GM12864 (cell line): ENCODE measurements around the gene LYRM9.

Source experiments
- DNase-seq: peaks from one replicate; pipeline ENCODE4 v3.0.0-alpha.2; 2011; ENCODE audit warnings: low read depth
- H3K4me3 ChIP-seq: 2 replicates; pipeline ENCODE4 v1.5.1; 2011; ENCODE audit warnings: mild to moderate bottlenecking, low read depth, low read length, control low read depth
- CTCF ChIP-seq: IDR thresholded peaks from 2 replicates; pipeline ENCODE4 v1.5.1; 2011; ENCODE audit warnings: low read depth, mild to moderate bottlenecking, moderate library complexity, low read length, control low read depth, inconsistent platforms; ENCODE audit errors: missing control alignments

LYRM9 gene

GRCh38 chr17:27898096-27898495, 4.9 kb upstream of the LYRM9 start:
- no peak for TF ChIP-seq CTCF
- H3K4me3 ChIP-seq = no peak overlapping the region
- DNase-seq = no peak

GRCh38 chr17:27896701-27897100, 3.5 kb upstream of the LYRM9 start:
- no peak overlapping the region for H3K4me3 ChIP-seq
- TF ChIP-seq CTCF = no peak
- DNase-seq = no peak

GRCh38 chr17:27895940-27896535, 2.9 kb upstream of the LYRM9 start:
- no peak overlapping the region for H3K4me3 ChIP-seq
- TF ChIP-seq CTCF = no peak
- no peak for DNase-seq

GRCh38 chr17:27895123-27895895, 2.1 kb upstream of the LYRM9 start:
- DNase-seq = no peak
- TF ChIP-seq CTCF = no peak
- H3K4me3 ChIP-seq = no peak overlapping the region

- DNase-seq = no peak
- H3K4me3 ChIP-seq = no peak overlapping the region
- no peak for TF ChIP-seq CTCF
These were observed 807 bp upstream of the LYRM9 start for GRCh38 chr17:27893841-27894503.

GRCh38 chr17:27892542-27892865, 661 bp downstream of the LYRM9 start:
- no peak for TF ChIP-seq CTCF
- DNase-seq = no peak
- peak overlapping the region; percentile 70 for H3K4me3 ChIP-seq
